Measurements from ENCODE around the gene MYH14.

DNA sequence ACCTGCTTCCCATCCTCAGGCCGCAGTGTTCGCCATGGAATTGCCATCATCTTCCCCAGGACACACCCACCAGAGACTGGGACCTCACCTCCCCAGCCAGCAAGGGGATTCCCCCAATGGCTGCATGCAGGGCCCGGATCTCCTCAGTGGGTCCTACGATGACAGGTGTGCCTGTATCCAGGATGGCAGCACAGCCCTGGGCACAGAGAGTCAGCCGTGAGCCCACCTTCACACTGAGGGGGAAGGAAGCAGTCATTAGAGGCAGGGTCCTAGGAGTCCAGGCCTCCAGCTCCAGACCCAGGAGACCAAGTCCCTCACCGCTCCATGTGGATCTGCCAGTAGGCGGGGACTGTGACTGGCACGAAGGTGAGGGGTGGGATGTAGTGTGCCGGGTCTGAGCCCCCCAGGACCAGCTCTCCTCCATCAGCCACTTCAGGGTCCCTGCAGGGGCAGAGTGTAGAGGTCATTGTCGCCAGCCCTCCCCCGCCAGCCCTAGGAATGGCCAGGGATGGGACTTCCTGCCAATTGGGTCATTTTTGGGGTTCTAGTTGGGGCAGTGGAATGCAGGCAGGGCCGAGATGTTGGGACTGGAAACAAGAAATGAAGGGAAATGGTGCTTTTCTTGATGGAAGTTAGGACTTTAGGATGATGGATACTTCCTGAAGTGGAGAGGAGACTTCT, 131.5 kb downstream of the MYH14 start:
- TF ChIP-seq POLR2A (IDR thresholded peaks at IDR 0.05): no peak
- TF ChIP-seq CTCF (IDR thresholded peaks at IDR 0.05): no peak
